ENCODE data around the gene RHOF.

The RHOF gene, protein sequence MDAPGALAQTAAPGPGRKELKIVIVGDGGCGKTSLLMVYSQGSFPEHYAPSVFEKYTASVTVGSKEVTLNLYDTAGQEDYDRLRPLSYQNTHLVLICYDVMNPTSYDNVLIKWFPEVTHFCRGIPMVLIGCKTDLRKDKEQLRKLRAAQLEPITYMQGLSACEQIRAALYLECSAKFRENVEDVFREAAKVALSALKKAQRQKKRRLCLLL

DNA sequence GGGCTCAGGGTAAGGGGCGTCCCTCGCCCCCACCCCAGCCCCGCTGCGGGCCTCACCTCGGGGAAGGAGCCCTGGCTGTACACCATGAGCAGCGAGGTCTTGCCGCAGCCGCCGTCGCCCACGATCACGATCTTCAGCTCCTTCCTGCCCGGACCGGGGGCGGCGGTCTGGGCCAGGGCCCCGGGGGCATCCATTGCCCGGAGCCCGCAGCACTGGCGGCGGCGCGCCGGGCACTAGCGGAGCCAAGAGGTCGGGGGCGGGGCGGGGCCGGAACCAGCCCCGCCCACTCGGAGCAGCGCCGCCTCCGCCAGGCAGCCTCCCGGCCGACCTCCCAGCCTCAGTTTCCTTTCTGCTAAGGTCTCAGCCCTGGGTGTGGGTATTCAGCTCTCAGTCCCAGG is at the start of gene RHOF:
TSS of gene RHOF (minus strand) at position 249 of the 398 bp plus-strand sequence. CDS start at position 194, 55 bp downstream.
- DNase-seq, result peak; percentile 73

DNA sequence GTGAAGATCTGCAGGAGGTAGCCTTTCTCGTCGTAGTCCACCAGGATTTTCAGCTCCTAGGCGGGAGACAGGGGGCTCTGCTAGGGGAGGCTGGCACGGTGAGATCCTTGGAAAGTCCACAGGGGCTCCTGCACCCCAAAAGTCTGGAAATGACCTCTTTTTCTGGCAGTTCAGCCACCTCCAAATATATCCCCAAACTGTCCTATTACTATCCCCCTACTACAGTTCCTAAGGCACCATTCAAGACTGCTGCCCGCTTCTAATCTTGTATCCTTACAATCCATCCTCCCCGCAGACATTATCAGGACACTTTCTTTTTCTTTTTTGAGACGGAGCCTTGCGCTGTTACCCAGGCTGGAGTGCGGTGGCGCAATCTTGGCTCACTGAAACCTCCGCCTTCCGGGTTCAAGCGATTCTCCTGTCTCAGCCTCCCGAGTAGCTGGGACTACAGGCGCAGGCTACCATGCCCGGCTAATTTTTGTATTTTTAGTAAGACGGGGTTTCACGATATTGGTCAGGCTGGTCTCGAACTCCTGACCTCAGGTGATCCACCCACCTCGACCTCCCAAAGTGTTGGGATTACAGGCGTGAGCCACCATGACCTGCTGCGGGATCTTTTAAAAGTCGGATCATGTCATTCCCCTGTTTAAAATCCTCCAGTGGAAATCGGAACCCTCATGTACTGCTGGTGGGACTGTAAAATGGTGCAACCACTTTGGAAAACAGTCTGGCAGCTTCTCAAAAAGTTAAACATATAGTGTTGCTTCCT is 46.7 kb upstream of the RHOF start:
- DNase-seq, result no peak

DNA sequence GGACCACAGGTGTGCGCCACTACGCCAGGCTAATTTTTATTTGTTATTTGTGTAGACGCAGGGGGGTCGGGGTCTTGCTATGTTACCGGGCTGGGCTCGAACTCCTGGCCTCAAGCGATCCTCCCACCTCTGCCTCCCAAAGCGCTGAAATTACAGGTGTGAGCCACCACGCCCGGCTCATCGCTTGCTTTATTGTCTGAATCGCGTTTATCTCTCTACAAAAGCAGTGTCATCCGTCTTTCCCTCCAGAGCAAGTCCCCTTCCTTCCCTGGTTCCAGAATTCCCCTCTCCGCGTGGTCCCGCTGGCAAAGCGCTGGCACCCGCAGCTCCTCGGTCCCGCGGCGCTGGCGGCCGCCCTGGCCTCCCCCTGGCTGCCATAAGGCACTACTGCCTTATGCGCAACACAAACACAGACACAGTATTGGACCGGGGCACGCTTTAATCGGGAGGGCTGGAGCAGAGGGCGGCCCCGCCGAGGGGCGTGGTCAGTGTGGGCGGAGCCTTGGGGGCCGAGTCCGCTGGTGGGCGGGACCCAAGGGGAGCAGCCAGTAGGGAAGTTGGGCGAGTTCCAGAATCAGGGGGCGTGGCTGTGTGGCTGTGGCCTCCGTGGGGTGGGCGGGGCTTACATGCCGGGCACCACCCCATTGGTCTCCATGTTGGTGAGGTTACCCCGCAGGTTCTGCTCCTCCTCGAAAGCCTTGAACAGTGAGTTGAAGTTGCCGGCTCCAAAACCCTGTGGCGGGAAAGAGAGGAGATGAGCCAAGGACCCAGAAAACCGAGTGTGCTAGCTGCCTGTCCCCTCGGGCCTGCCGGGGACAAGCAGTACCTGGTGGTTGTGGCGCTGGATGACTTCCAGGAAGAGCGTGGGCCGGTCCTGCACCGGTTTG is 45.9 kb upstream of the RHOF start:
- peak; percentile 99 for DNase-seq

DNA sequence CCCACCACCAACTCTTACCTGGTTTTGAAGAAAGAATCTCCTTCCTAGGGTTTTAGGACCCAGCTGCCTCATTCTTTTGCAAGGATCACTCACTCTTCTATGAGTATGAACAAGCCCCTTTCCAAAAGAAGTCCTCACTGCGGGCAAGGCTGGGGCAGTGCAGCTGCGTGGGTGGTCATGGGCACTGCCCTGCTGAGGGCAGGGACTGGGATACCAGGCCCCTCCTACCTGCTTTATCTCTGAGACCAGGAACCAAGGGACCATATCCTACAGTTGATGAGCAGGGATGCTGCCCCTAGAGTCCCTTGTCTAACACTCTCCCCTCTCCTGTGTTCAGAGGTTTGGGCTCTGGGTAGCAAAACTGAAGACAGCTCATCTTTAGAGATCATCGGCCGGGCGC is 44.6 kb upstream of the RHOF start:
- DNase-seq, result no peak

DNA sequence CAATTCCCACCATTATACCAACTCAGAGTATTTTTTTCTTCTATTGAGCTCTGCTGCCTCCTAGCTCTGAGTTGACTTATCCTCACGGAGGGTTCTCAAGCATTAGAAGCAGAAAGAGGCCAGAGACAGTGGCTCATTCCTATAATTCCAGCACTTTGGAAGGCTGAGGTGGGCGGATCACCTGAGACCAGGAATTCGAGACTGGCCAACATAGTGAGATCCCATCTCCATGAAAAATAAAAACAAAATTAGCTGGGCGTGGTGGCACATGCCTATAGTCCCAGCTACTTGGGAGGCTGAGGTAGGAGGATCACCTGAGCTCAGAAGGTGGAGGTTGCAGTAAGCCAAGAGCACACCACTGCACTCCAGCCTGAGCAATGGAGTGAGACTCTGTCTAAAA is 44.2 kb upstream of the RHOF start:
- no peak for DNase-seq

DNA sequence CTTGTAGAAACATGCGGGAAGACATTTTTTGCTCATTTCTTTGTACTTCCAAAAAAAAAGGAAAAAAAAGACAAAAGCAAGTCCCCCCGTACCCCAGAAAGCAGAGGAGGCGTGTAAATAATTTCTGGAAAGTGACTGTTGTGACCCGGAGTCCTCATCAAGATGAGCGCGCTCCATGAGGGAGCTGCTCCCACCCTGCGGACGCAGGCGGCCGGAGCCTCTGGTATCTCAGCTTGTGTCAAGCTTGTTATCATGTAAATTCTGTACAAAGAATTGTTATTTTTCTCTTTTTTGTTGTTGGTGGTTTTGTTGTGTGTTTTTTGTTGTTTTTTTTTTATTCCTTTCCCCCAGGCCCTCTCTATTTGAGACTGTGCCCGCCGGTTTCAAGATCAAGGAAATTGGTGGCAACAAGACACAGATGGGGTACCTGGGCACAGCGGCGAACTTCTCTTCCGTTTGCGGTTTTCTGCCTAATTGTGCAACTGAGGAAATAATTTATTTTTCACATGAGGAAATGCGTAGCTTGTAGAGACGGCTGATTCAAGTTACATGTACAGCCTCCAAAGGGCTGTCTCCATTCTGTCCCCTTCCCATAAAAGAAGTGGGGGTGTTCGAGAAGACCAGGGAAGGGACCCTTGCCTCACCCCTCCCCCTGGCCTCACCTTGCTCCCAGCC is 38.2 kb upstream of the RHOF start:
- no peak for DNase-seq

DNA sequence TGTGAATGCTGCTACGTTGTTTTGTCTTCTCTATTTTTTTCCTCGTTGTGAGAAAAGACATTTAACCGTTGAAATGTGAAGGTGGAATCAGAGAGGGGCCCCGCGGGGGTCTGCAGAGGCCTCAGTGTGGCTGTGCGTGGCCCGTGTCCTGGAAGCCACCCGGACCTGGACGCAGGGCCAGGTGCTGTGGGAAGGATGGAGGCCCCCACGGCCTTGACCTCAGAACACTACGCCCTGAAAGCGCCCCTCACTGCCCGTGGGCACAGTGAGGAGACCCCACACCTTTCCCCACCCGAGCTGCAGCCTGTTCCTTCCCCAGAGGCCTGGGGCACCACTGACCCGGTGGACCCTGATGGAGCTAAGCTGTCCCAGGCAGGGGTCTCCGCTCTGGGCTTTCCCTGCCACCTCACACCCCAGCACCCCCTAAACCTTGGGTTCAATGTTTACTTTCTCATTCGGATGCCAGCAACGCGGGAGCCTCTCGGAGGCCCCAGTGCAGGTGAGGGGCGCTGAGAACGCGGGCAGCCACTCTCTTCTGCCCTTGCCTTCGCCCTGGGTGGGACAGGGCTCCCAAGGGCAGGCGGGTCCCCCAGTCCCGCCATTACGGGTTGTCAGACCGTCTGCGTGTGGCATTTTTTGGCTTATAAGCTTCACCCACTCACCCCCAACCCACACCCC is 37.2 kb upstream of the RHOF start:
- DNase-seq, result no peak

DNA sequence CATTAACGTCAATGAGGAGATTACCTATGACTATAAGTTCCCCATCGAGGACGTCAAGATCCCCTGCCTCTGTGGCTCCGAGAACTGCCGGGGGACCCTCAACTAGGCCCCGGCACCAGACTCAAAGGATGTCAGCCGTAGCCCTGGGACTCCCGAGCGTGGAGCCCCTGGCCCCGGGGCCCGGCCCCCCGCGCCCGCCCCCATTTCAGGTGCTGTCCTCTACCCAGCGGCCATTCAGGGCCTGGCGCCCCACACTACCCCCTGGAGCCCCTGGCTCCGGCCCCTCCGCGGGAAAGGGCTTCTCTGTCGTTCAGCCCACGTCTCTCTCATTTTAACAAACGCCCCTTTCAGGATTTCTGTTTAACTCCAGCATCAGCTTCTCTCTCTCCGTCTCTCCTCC is 36.6 kb upstream of the RHOF start:
- DNase-seq, result no peak

DNA sequence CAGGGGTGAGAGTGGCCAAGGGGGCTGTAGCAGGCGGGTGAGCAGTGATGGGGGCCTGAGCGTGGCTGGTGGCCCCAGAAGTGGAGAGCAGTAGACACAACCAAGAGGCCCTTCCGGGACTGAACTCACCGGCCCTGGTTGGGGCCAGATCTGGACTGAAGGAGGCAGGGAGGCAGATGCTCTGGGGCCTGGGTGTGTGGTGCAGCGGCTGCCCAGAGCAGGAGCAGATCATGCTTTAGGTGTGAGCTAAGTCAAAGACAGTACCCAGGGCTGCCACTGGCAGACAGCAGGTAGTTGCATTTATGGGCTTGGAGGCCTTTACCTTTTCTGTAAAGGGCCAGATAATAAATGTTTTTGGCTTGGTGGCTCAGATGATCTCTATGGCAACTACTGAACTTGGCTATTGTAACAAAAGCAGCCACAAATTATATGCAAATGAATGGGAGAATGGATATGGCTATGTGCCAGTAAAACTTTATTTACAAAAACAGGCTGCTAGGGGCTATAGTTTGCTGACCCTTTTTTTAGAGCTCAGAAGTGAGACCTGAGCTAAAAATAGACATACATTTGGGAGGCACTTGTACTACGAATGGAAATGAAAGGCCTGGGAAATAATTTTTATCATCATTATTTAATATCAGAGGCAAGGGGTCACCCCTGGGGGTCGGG is 35.9 kb upstream of the RHOF start:
- no peak for DNase-seq

DNA sequence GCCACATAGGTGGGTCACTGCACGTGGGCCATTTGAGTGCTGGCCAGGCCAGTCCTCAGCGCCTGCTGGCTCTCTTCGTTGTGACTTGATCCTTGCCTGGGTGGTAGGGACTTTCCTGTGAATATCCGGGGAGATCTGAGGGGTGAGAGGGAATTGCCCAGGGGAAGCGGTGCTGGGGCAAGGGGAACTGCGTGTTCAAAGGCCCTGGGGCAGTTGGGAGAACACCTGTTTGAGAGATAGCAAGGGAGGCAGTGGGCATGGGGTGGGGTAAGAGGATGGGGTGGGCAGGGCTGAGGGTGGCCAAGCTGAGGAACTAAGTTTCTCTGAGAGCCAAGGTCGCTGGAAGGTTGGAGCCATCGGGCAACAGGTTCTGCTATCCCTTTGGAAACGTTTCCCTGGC is 35.3 kb upstream of the RHOF start:
- no peak for DNase-seq

DNA sequence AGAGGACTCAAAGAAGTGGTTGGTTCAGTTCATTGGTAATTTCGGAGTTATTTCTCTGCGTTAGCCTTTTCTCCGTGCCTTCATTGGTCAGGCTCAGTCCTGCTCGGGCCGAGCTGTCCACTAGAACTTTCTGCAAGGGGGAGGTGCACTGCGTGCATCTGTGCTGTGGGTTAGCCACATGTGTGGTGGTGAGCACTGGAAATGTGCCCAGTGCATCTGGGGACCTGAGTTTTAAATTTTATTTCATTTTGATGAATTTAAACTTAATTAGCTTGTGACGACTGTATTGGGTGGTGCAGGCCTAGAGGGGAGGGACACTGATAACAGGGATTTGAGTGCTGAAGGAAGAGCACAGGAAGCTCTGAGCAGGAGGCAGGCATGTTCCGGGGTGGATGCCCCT is 34.8 kb upstream of the RHOF start:
- no peak for DNase-seq

DNA sequence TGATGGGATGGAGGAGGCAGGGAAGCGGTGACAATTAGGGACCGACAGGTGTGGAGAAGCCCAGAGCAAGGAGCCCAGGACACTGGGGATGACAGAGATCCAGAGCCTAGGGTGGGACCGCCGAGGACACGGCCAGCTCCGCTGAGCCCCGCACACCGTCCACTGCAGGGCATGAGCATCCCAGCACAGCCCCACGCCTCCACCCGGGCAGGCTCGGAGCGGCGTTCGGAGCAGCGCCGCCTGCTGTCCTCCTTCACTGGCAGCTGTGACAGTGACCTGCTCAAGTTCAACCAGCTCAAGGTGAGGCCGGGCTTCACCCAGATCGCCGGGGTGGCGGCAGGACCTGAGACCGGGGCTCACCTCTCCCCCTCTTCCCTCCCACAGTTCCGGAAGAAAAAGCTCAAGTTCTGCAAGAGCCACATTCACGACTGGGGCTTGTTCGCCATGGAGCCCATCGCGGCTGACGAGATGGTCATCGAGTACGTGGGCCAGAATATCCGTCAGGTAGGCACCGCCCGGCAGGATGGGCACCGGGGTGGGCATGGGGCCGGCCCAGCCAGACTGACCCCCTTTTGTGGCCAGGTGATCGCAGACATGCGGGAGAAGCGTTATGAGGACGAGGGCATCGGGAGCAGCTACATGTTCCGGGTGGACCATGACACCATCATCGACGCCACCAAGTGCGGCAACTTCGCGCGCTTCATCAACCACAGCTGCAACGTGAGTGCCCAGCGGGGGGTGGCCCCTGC is 34.0 kb upstream of the RHOF start:
- DNase-seq, result no peak

DNA sequence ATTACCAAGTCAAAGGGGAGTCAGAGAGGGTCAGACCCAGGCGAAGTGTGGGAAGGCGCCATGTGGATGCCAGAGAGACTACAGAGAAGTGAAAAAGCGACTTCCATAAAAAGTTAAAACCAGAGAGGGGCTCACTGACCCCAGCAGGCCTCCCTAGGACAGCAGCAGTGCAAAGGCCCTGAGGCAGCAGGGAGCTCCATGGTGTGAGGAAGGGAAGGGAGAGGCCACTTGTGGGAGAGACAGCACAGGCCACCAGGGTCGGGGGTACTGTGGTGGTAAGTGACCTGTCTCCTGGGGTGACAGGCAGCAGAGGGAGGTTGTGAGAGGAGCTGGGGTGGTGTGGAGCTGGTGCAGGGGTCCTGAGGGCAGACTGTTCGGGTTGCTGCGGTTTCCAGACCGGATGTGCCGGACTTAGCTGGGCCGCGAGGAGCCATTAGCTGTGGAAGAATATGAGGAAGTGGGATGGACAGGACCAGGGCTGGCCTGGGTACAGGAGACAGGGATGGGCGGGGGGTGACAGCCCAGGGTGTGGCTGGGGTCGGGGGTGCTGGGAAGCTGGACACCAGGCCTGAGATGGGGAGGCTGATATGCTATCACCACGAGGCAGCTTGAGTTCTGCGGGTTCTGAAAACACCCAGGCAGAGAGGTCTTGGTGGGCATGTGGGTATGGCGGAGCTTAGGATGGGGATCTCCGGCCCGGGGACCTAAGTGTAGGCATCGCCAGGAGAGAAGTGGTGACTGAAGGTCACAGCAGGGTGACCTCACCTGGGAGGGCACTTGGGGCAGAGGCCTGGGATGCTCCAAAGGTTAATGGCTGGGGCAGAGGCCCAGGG is 33.0 kb upstream of the RHOF start:
- no peak for DNase-seq

DNA sequence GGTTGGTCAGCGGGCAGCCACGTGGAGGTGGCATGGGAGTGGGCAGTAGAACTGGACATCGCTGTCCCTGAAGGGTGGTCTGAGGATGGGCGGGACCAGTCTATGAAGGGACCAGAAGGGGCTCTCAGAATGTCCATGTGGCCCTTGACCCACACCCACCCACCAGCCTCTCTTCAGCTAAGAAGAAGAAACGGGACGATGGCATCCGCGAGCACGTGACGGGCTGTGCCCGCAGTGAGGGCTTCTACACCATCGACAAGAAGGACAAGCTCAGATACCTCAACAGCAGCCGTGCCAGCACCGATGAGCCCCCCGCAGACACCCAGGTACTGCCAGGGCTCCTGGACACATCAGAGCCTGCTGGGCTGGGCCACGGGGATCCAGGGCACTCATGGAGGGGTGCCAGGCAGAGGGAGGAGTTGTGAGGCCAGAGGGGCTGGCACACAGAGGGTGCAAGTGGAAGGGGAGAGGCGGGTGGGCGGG is 31.6 kb upstream of the RHOF start:
- DNase-seq, result no peak

DNA sequence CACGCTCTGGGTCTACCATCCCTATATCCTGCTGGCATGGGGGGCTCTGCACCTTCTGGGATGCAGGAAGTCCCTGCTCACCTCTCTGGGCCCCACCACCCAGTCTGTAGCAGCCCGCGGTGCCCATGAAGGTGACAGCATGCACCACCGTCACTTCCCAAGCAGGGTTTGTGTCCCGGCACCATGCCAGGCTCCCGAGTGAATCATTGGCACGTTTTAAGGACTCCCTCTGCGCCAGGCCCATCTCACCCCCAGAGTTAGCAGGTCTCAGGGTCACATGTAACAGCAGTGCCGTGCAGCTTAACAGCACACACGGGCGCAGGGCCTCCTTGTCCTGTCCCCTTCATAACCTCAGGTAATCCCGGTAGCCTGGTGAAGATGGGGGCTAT is 30.2 kb upstream of the RHOF start:
- no peak for DNase-seq

DNA sequence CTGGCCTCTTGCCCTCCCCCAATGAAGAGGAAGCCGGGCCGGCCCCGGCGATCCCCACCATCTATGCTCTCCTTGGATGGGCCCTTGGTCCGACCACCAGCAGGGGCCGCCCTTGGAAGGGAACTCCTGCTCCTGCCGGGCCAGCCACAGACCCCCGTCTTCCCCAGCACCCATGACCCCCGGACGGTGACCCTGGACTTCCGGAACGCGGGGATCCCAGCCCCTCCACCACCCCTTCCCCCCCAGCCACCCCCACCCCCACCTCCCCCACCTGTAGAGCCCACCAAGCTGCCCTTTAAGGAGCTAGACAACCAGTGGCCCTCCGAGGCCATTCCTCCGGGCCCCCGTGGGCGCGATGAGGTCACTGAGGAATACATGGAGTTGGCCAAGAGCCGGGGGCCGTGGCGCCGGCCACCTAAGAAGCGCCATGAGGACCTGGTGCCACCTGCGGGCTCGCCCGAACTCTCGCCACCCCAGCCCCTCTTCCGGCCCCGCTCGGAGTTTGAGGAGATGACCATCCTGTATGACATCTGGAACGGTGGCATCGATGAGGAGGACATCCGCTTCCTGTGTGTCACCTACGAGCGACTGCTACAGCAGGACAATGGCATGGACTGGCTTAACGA is 29.7 kb upstream of the RHOF start:
- no peak for DNase-seq

DNA sequence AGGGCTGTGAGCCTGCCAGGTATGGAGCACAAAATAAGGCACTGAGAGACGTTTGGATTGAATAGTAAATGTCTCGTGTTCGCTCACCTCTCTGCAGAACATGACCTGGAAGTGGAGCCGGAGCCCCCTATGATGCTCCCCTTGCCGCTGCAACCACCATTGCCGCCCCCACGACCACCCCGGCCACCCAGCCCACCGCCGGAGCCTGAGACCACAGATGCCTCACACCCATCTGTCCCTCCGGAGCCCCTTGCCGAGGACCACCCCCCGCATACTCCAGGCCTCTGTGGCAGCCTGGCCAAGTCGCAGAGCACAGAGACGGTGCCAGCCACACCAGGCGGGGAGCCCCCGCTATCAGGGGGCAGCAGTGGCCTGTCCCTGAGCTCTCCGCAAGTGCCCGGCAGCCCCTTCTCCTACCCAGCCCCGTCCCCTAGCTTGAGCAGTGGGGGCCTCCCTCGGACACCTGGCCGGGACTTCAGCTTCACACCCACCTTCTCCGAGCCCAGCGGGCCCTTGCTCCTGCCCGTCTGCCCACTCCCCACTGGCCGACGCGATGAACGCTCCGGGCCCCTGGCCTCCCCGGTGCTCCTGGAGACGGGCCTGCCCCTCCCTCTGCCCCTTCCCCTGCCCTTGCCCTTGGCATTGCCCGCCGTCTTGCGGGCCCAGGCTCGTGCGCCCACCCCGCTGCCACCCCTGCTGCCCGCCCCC is 29.1 kb upstream of the RHOF start:
- no peak for DNase-seq

DNA sequence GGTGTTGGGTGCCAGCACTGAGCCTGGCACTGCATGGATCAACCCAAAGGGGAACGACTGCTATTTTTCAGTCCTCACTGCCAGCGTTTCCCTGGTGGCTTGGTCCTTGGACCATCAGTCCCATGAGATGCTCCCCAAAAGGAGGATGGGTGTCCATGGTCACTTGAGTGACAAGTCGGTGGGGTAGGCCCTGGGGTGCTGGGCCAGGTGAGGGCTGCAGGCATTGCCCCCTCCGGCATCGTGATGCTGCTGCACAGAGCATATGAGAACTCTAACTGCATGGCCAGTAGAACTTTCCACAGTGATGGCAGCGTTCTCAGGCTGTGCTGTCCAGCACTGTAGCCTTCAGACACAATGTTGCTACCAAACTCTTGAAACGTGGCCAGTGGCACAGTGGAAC is 26.6 kb upstream of the RHOF start:
- DNase-seq, result no peak
